Vagina (tissue), 2 donors: ENCODE data around the gene DOCK4. TPM values are rescaled to one million over a fixed set of nuclear protein-coding genes. Genes with fewer than 3 reads are reported as not detected.

Source experiments
- DNase-seq, 2 donors: peaks; one replicate each; pipeline ENCODE4 v3.0.0-alpha.2; 2017; ENCODE audit errors: extremely low spot score in 2 of 2
- H3K27ac ChIP-seq: fragments of 200-600 bp; sonication (generic); one replicate; pipeline ENCODE4 v1.5.1; 2019
- H3K27me3 ChIP-seq: fragments of 200-600 bp; sonication (generic); one replicate; pipeline ENCODE4 v1.5.1; 2019
- H3K36me3 ChIP-seq, 2 donors: fragments of 200-600 bp; sonication (generic); one replicate each; pipeline ENCODE4 v1.5.1; 2017 to 2019
- H3K4me1 ChIP-seq: fragments of 200-600 bp; sonication (generic); one replicate; pipeline ENCODE4 v1.5.1; 2019
- H3K4me3 ChIP-seq, 2 donors: fragments of 200-600 bp; sonication (generic); 1 replicate in 1 of 2; 2 replicates in 1 of 2; pipeline ENCODE4 v1.5.1; 2016 to 2019
- H3K9me3 ChIP-seq: fragments of 200-600 bp; sonication (generic); one replicate; pipeline ENCODE4 v1.5.1; 2019
- POLR2A ChIP-seq, 2 donors: fragments of 450-650 bp; IDR thresholded peaks; one replicate each; pipeline ENCODE4 v1.6.1; 2017; ENCODE audit warnings: antibody characterized with exemption in 2 of 2, mild to moderate bottlenecking in 2 of 2, moderate library complexity in 2 of 2
- POLR2AphosphoS5 ChIP-seq, 2 donors: sonication (generic); formaldehyde crosslinking; IDR thresholded peaks; one replicate each; pipeline ENCODE4 v1.9.0; 2017; ENCODE audit warnings: antibody characterized with exemption in 2 of 2, mild to moderate bottlenecking in 2 of 2, low read depth in 1 of 2; ENCODE audit not compliant: insufficient read depth in 1 of 2
- intact Hi-C: fragments of 100-400 bp; cut with DNase I; formaldehyde crosslinking; loops from one replicate; pipeline ENCODE4 v1.15.1; 2023
- total RNA-seq: library from RNA; depleted of rRNA; stranded (reverse); fragments of >200 nt; gene quantifications from one replicate; pipeline ENCODE4 v1.2.3, GENCODE V29; 2016
- TF ChIP-seq, protein P1 (sequence below), 3 experiments: fragments of 450-650 bp in 2 of 3; fragments of 200-600 bp in 1 of 3; sonication (generic) in 1 of 3; IDR thresholded peaks; one replicate each; pipeline ENCODE4 v1.5.1; 2017 to 2019; ENCODE audit warnings: antibody characterized with exemption in 3 of 3, mild to moderate bottlenecking in 2 of 3, moderate library complexity in 2 of 3

The DOCK4 gene
- total RNA-seq, 1 donor from 2014 or later: 40.3 TPM

DNA sequence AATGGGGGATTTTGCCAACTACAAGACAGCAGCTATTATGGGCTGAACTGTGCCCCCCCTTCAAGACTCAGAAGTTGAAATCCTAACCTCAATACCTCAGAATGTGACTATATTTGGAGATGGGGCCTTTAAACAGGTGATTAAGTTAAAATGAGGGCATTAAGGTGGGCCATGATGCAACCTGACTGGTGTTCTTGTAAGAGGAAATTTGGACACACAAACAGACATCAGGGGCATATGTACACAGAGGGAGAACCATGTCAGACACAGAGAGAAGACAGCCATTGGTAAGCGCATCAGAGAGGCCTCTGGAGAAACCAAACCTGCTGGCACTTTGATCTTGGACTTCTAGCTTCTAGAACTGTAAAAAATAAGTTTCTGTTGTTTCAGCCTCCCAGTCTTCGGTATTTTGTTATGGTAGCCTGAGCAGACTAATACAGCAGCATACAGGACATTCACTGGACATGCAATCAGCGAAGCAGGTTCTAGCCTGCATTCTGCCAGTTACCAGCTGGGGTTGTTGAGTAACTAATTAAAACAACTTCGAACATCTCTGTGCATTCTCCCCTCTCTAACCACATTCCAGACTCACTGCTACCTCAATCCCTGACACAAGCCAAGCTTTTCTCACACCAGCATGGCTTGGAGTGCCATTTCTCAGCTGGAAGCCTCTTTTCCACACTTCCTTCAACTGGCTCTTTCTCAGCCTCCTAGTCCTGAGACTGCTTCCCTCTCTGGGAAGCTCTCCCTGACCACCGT lies 141.4 kb downstream of the DOCK4 start:
- Histone ChIP-seq H3K9me3 (no peaks in the 10 kb centered on the region), H3K4me3 (no peak overlapping the region), H3K4me1 (peaks cover 3% of the 10 kb centered on the region), H3K27ac (no peak overlapping the region), H3K27me3 (no peaks in the 10 kb centered on the region), H3K36me3 (no peaks in the 10 kb centered on the region)
- TF ChIP-seq, protein P1, sequence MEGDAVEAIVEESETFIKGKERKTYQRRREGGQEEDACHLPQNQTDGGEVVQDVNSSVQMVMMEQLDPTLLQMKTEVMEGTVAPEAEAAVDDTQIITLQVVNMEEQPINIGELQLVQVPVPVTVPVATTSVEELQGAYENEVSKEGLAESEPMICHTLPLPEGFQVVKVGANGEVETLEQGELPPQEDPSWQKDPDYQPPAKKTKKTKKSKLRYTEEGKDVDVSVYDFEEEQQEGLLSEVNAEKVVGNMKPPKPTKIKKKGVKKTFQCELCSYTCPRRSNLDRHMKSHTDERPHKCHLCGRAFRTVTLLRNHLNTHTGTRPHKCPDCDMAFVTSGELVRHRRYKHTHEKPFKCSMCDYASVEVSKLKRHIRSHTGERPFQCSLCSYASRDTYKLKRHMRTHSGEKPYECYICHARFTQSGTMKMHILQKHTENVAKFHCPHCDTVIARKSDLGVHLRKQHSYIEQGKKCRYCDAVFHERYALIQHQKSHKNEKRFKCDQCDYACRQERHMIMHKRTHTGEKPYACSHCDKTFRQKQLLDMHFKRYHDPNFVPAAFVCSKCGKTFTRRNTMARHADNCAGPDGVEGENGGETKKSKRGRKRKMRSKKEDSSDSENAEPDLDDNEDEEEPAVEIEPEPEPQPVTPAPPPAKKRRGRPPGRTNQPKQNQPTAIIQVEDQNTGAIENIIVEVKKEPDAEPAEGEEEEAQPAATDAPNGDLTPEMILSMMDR (IDR thresholded peaks at IDR 0.05): no peak
- TF ChIP-seq POLR2A (IDR thresholded peaks at IDR 0.05) (no peak), POLR2AphosphoS5 (IDR thresholded peaks at IDR 0.05; ENCODE audit: insufficient read depth in 1 of 2, low read depth in 1 of 2) (no peak)
- intact Hi-C loops: no loop called here
- DNase-seq: no peak

DNA sequence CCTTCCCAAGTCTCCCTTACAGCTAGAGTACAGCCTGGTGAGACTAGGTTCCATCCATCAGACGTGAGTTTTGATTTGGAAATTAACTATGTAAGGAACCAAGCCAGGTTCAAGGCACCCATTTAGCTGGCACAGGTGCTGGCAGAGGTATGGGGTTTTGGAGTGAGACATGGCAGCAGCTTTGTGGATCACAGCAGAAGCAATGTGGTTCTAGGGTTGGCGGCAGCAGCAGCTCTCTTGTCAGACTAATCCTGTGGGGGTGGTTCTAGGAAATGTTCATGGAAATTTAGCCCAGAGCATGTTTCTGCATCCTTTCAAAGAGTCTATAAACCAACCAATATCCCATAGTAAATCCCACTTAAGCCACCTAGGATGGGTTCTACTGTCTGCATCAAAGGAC lies 142.2 kb downstream of the DOCK4 start:
- intact Hi-C loops: no loop called here
- Histone ChIP-seq H3K36me3 (no peaks in the 10 kb centered on the region), H3K27ac (no peak overlapping the region), H3K4me1 (peaks cover 7% of the 10 kb centered on the region), H3K27me3 (no peaks in the 10 kb centered on the region), H3K9me3 (no peaks in the 10 kb centered on the region), H3K4me3 (no peak overlapping the region)
- DNase-seq: no peak
- TF ChIP-seq, protein P1 (IDR thresholded peaks at IDR 0.05): no peak
- TF ChIP-seq POLR2AphosphoS5 (IDR thresholded peaks at IDR 0.05; ENCODE audit: insufficient read depth in 1 of 2, low read depth in 1 of 2) (no peak), POLR2A (IDR thresholded peaks at IDR 0.05) (no peak)

DNA sequence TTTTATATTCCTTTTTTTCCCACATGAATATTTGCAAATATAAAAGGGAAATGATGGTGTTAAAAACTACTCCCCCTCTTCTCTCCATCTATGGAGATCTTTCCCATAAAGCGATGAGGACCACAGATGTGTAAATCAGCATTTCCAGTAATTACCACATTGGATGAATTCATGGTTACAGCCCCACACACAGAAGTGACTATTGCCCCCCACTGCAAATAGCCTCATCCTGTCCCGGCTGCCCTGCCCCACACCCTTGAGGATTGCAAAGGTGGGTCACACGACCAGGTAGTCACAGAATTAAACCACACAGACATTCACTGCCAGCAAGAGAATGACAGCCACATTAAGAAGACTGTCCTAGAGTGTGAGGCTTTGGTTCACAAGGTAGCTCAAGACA lies 145.1 kb downstream of the DOCK4 start:
- intact Hi-C loops: no loop called here
- Histone ChIP-seq H3K9me3 (no peaks in the 10 kb centered on the region), H3K27ac (no peak overlapping the region), H3K36me3 (no peaks in the 10 kb centered on the region), H3K4me1 (peaks cover 7% of the 10 kb centered on the region), H3K27me3 (no peaks in the 10 kb centered on the region), H3K4me3 (no peak overlapping the region)
- no peak for DNase-seq
- TF ChIP-seq POLR2AphosphoS5 (IDR thresholded peaks at IDR 0.05; ENCODE audit: insufficient read depth in 1 of 2, low read depth in 1 of 2) (no peak), POLR2A (IDR thresholded peaks at IDR 0.05) (no peak)
- TF ChIP-seq, protein P1 (IDR thresholded peaks at IDR 0.05): no peak

DNA sequence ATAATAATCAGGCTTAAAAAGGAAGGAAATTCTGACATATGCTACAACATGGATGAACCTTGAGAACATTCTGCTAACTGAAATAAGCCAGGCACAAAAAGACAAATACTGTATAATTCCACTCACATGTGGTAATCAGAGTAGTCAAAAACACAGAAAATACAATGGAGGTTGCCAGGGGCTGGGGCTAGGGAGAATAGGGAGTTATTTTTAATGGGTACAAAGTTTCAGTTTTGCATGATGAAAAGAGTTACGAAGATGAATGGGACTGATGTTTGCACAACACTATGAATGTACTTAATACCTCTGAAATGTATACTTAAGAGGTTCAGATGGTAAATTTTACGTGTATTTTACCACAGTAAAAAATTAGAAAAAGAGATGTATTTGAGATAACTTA lies 145.6 kb downstream of the DOCK4 start:
- TF ChIP-seq POLR2A (IDR thresholded peaks at IDR 0.05): no peak
- TF ChIP-seq, protein P1 (IDR thresholded peaks at IDR 0.05): no peak
- no peak for TF ChIP-seq POLR2AphosphoS5 (IDR thresholded peaks at IDR 0.05; ENCODE audit: insufficient read depth in 1 of 2, low read depth in 1 of 2)
- Histone ChIP-seq H3K4me3 (no peak overlapping the region), H3K36me3 (no peaks in the 10 kb centered on the region), H3K9me3 (no peaks in the 10 kb centered on the region), H3K27me3 (no peaks in the 10 kb centered on the region), H3K4me1 (peaks cover 7% of the 10 kb centered on the region), H3K27ac (no peak overlapping the region)
- intact Hi-C loops: no loop called here
- no peak for DNase-seq

DNA sequence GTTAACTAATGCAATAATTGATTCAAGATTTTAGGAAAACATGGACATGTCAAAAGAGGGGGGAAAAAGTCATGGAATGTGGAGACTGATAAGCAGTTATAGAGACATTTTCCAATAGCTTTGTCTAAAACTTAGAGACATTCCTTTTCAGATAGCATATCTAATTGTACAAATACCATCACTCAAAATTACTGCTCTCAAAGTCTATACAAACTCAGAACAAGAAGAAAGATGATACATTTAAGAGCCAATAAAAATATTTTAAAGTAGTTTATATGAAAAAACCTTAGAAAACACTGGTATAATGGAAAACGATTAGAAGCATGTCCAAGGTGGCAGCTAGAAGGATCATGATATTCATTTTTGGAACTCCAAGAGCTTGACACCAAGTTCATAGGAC lies 146.5 kb downstream of the DOCK4 start:
- intact Hi-C loops: no loop called here
- no peak for TF ChIP-seq POLR2AphosphoS5 (IDR thresholded peaks at IDR 0.05; ENCODE audit: insufficient read depth in 1 of 2, low read depth in 1 of 2)
- TF ChIP-seq, protein P1 (IDR thresholded peaks at IDR 0.05): no peak
- no peak for TF ChIP-seq POLR2A (IDR thresholded peaks at IDR 0.05)
- H3K27me3 ChIP-seq: no peaks in the 10 kb centered on the region
- no peaks in the 10 kb centered on the region for H3K36me3 ChIP-seq
- H3K4me1 ChIP-seq: peaks cover 7% of the 10 kb centered on the region
- no peak overlapping the region for H3K27ac ChIP-seq
- no peak overlapping the region for H3K4me3 ChIP-seq
- no peak for DNase-seq
- no peaks in the 10 kb centered on the region for H3K9me3 ChIP-seq
